K562 (cell line): Measurements from ENCODE around the gene ABHD14A. TPM values are rescaled to one million over a fixed set of nuclear protein-coding genes. Genes with fewer than 3 reads are reported as not detected.

Source experiments
- BRCA1 ChIP-seq, 2 experiments: fragments of 450-650 bp in 1 of 2; sonication (generic) in 1 of 2; formaldehyde crosslinking in 1 of 2; IDR thresholded peaks; 2 replicates each; pipeline versions ENCODE4 v1.5.0 to v1.6.1; 2017 to 2020; ENCODE audit warnings: mild to moderate bottlenecking in 1 of 2, missing genetic modification reagents in 1 of 2
- CBX3 ChIP-seq, 2 experiments: IDR thresholded peaks; 1 replicate in 1 of 2; 2 replicates in 1 of 2; pipeline ENCODE4 v1.6.1; 2012; ENCODE audit warnings: inconsistent platforms in 2 of 2, low read length in 2 of 2, borderline replicate concordance in 1 of 2, control low read depth in 1 of 2
- DDX20 ChIP-seq: fragments of 450-650 bp; IDR thresholded peaks from 2 replicates; pipeline ENCODE4 v1.6.1; 2016; ENCODE audit warnings: missing genetic modification characterization, low read depth, mild to moderate bottlenecking, missing compliant biosample characterization, moderate library complexity
- ERF ChIP-seq: fragments of 450-650 bp; formaldehyde crosslinking; IDR thresholded peaks from 2 replicates; pipeline ENCODE4 v1.4.0; 2020; ENCODE audit warnings: mild to moderate bottlenecking, mixed read lengths
- FIP1L1 ChIP-seq: fragments of 200-400 bp; formaldehyde crosslinking; IDR thresholded peaks from 2 replicates; pipeline ENCODE4 v1.6.1; 2018; ENCODE audit warnings: mild to moderate bottlenecking, low read depth, low read length; ENCODE audit not compliant: poor library complexity, severe bottlenecking
- FOXP1 ChIP-seq: sonication (generic); formaldehyde crosslinking; IDR thresholded peaks from 2 replicates; pipeline ENCODE4 v1.8.0; 2022; ENCODE audit warnings: mild to moderate bottlenecking, missing genetic modification reagents
- GTF2E2 ChIP-seq: fragments of 200-800 bp; sonication (Bioruptor generic); IDR thresholded peaks from 2 replicates; pipeline ENCODE4 v1.6.1; 2016; ENCODE audit warnings: missing genetic modification characterization, missing compliant biosample characterization
- GTF2F1 ChIP-seq: IDR thresholded peaks from 2 replicates; pipeline ENCODE4 v1.6.1; 2011; ENCODE audit warnings: low read depth, low read length, improper control_type of control experiment
- KAT2B ChIP-seq: IDR thresholded peaks from one replicate; pipeline ENCODE4 v1.6.1; 2012; ENCODE audit warnings: low read depth, mild to moderate bottlenecking, control low read depth, inconsistent platforms, low read length, moderate library complexity
- KLF16 ChIP-seq: IDR thresholded peaks from 2 replicates; pipeline ENCODE4 v1.6.1; 2016; ENCODE audit warnings: antibody characterized with exemption
- PHB2 ChIP-seq: fragments of 450-650 bp; IDR thresholded peaks from 2 replicates; pipeline ENCODE4 v1.6.1; 2017; ENCODE audit warnings: low read depth
- PKNOX1 ChIP-seq: fragments of 450-650 bp; IDR thresholded peaks from 2 replicates; pipeline ENCODE4 v1.6.1; 2016
- POLR2G ChIP-seq: fragments of 200-400 bp; formaldehyde crosslinking; IDR thresholded peaks from 2 replicates; pipeline ENCODE4 v1.6.1; 2017; ENCODE audit warnings: low read depth, mild to moderate bottlenecking, antibody characterized with exemption, low read length, moderate library complexity
- PREB ChIP-seq: sonication (generic); formaldehyde crosslinking; IDR thresholded peaks from 2 replicates; pipeline ENCODE4 v1.8.1; 2023; ENCODE audit warnings: mild to moderate bottlenecking, missing genetic modification reagents
- RBM17 ChIP-seq: fragments of 200-400 bp; formaldehyde crosslinking; IDR thresholded peaks from 2 replicates; pipeline ENCODE4 v1.6.1; 2017; ENCODE audit warnings: low read depth, mild to moderate bottlenecking, low read length, borderline replicate concordance
- SP1 ChIP-seq: sonication (generic); formaldehyde crosslinking; IDR thresholded peaks from 2 replicates; pipeline ENCODE4 v1.8.1; 2022; ENCODE audit warnings: mild to moderate bottlenecking, missing genetic modification reagents
- SP2 ChIP-seq: IDR thresholded peaks from 2 replicates; pipeline ENCODE4 v1.6.1; 2011; ENCODE audit warnings: mild to moderate bottlenecking, low read depth, low read length, moderate library complexity; ENCODE audit not compliant: poor library complexity, severe bottlenecking; ENCODE audit errors: extremely low read depth
- TAF15 ChIP-seq: fragments of 200-400 bp; formaldehyde crosslinking; IDR thresholded peaks from 2 replicates; pipeline ENCODE4 v1.6.1; 2017; ENCODE audit warnings: mild to moderate bottlenecking, low read depth, low read length, moderate library complexity
- TCF7 ChIP-seq: sonication (generic); IDR thresholded peaks from 2 replicates; pipeline ENCODE4 v1.6.1; 2016; ENCODE audit warnings: antibody characterized with exemption, borderline replicate concordance
- ZFX ChIP-seq: sonication (generic); formaldehyde crosslinking; IDR thresholded peaks from 2 replicates; pipeline ENCODE4 v1.8.0; 2022; ENCODE audit warnings: mild to moderate bottlenecking, missing genetic modification reagents, moderate library complexity
- ZNF274 ChIP-seq: IDR thresholded peaks from 2 replicates; pipeline ENCODE4 v1.6.1; 2011; ENCODE audit warnings: low read depth, mild to moderate bottlenecking, low read length, moderate library complexity, borderline replicate concordance
- ZNF395 ChIP-seq: fragments of 200-800 bp; sonication (Bioruptor generic); IDR thresholded peaks from 2 replicates; pipeline ENCODE4 v1.6.1; 2017; ENCODE audit warnings: missing genetic modification characterization, missing compliant biosample characterization
- ZNF644 ChIP-seq: fragments of 200-800 bp; sonication (Bioruptor generic); IDR thresholded peaks from 2 replicates; pipeline ENCODE4 v1.6.1; 2016; ENCODE audit warnings: low read depth, missing genetic modification characterization, missing compliant biosample characterization
- polyA plus RNA-seq, 8 experiments: library from polyadenylated mRNA; depleted of rRNA in 4 of 8; stranded (reverse) in 5 of 8; unstranded in 3 of 8; fragments of >200 nt; fragmentation: Nextera tagmentation in 2 of 8; fragmentation: Illumina TruSeq in 1 of 8; extraction: Ambion mirVana in 2 of 8; extraction: Trizol in 1 of 8; gene quantifications; 2 replicates each; pipeline versions ENCODE4 v1.2.1 to v1.2.3, GENCODE V29; 2011 to 2014; ENCODE audit warnings: inconsistent platforms in 1 of 8, missing spikeins in 1 of 8
- total RNA-seq, 7 experiments: library from RNA; depleted of rRNA in 6 of 7; stranded (reverse); fragments of >200 nt in 6 of 7; fragmentation: Illumina TruSeq in 2 of 7; extraction: Trizol in 2 of 7; gene quantifications; 2 replicates each; pipeline versions ENCODE4 v1.2.1 to v1.2.3, GENCODE V29; 2011 to 2021; ENCODE audit warnings: low replicate concordance in 1 of 7

ABHD14A gene
- total and polyA plus RNA-seq, 9 of the 15 experiments (the other 6 are each of a cell fraction or from before 2014, with no cell fraction given) = 0.90 to 10.5 (median 8.3) TPM

GRCh38 chr3:51982838-51983577 is 8.1 kb downstream of the ABHD14A start, which contains the start of gene ACY1 (continued):
- peak; percentile 27; the same call in 1 of the 2 replicates for TF ChIP-seq KLF16
- TF ChIP-seq GTF2E2 = peak; percentile 70; the same call in 1 of the 2 replicates
- peak; percentile 53; the same call in 1 of the 2 replicates for TF ChIP-seq ZNF395
- peak in 1 of 2 experiments; percentile 41; a peak in 1 of 3 replicates for TF ChIP-seq CBX3 (IDR thresholded peaks at IDR 0.05; ENCODE audit: borderline replicate concordance in 1 of 2, low read length in 2 of 2)
- peak; percentile 48; the same call in 1 of the 2 replicates for TF ChIP-seq SP1 (CRISPR knock-in tag)
- no peak for TF ChIP-seq KAT2B
- peak; percentile 95 for TF ChIP-seq POLR2G
- TF ChIP-seq ZNF644 (tag) = no peak
- TF ChIP-seq PREB (CRISPR knock-in tag) = no peak
- TF ChIP-seq GTF2F1 = 0 out of 2 replicates have a peak, but pooled peaks have one; percentile 26
- no peak for TF ChIP-seq DDX20 (tag)
- TF ChIP-seq TCF7 = no peak
- TF ChIP-seq SP2 = no peak
- TF ChIP-seq PKNOX1 = peak; percentile 77
- no peak for TF ChIP-seq PHB2
- TF ChIP-seq FOXP1 (CRISPR knock-in tag) = peak; percentile 41; the same call in 1 of the 2 replicates
- no peak for TF ChIP-seq TAF15
- no peak for TF ChIP-seq RBM17
- TF ChIP-seq FIP1L1 = no peak
- no peak for TF ChIP-seq ZNF274
- no peak for TF ChIP-seq BRCA1 (IDR thresholded peaks at IDR 0.05)
- TF ChIP-seq BRCA1 (CRISPR knock-in tag; IDR thresholded peaks at IDR 0.05) = 0 out of 2 replicates have a peak, but pooled peaks have one; percentile 69
- no peak for TF ChIP-seq ERF (CRISPR knock-in tag)
- TF ChIP-seq ZFX (CRISPR knock-in tag) = peak; percentile 87
